Peyer's patch (tissue), 4 donors: ENCODE results near the gene GPR85.
"Not testable (repeated sequence)": the region's sequence is repeated elsewhere in the genome, so short reads cannot be mapped to it uniquely, and the experiment has no call there.

ENCODE experiments used
- CTCF ChIP-seq, 6 experiments: fragments of 450-650 bp in 4 of 6; fragments of 200-600 bp in 2 of 6; sonication (generic) in 1 of 6; IDR thresholded peaks; one replicate each; pipeline ENCODE4 v1.5.1; 2017 to 2019; ENCODE audit warnings: antibody characterized with exemption in 6 of 6, mild to moderate bottlenecking in 3 of 6, moderate library complexity in 1 of 6
- POLR2A ChIP-seq, 2 donors: fragments of 450-650 bp; IDR thresholded peaks; one replicate each; pipeline ENCODE4 v1.5.1; 2017; ENCODE audit warnings: antibody characterized with exemption in 2 of 2, mild to moderate bottlenecking in 2 of 2, moderate library complexity in 2 of 2

DNA sequence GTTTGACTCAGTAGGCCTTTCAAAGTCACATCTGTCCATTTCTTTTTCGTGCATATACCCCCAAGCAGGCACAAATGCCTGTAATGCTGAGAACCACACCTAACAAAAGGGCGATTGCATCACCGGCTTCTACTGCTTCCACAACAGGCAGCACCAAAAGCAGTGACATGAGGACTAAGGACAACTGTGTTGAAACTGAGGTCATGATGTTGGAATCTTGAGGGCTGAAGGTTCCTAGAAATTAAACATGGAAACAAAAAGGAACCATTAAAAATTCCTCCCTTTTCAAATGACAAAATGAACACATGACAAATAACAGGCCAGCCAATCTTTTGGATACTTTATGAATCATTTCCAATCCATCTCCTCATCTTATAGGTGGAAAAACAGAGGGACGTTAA lies 30.7 kb upstream of the GPR85 start:
- TF ChIP-seq CTCF, POLR2A (IDR thresholded peaks at IDR 0.05): not testable (repeated sequence)
